Measurements from ENCODE around the gene MYO1C. TPM values are rescaled to one million over a fixed set of nuclear protein-coding genes. Genes with fewer than 3 reads are reported as not detected.

MYO1C gene
- total and polyA plus RNA-seq, 9 of the 15 experiments (the other 6 are each of a cell fraction or from before 2014, with no cell fraction given): 0.46 to 32.5 (median 11.6) TPM

GRCh38 chr17:1485423-1486376, 6.8 kb downstream of the MYO1C start:
- ATAC-seq: peak; percentile 16
- Histone ChIP-seq H3K9me3 (replicated peaks; ENCODE audit: control insufficient read depth, insufficient read depth, low read depth, low read length) (no peaks in the 10 kb centered on the region), H4K20me1 (replicated peaks; ENCODE audit: control insufficient read depth, insufficient read depth, low read length) (no peaks in the 10 kb centered on the region), H3K4me2 (ENCODE audit: insufficient read depth, low read length) (peak overlapping the region; percentile 72), H3K27me3 (ENCODE audit: control insufficient read depth in 2 of 2, insufficient read depth in 2 of 2, low read length in 2 of 2) (no peaks in the 10 kb centered on the region), H3K4me3 (peak overlapping the region; percentile 52), H3K36me3 (ENCODE audit: control insufficient read depth, insufficient read depth, low read length) (peaks cover 14% of the 10 kb centered on the region; the same call in 1 of the 3 replicates), H3K9me1 (ENCODE audit: control insufficient read depth, insufficient read depth, low read length) (no peaks in the 10 kb centered on the region), H2AFZ (ENCODE audit: low read depth, low read length) (peak overlapping the region; percentile 66; the same call in 1 of the 2 replicates), H3K4me1 (replicated peaks in 1 of 2; ENCODE audit: control insufficient read depth in 2 of 2, insufficient read depth in 2 of 2, low read length in 2 of 2) (peaks cover 13 to 67% of the 10 kb centered on the region in 2 experiments; a peak in 4 of 5 replicates), H3K27ac (ENCODE audit: extremely low read depth, low read depth, low read length) (peak overlapping the region; percentile 86), H3K9ac (ENCODE audit: insufficient read depth in 1 of 2, low read depth in 2 of 2, low read length in 2 of 2) (peak overlapping the region; percentile 75 to 90), H3K79me2 (ENCODE audit: control insufficient read depth, insufficient read depth, low read length) (peaks cover 19% of the 10 kb centered on the region)
- POLR2A ChIA-PET: interaction anchor here (0.9 kb wide), 1 partner anchor 11 kb away, joined by 4 read pairs; no protein-coding TSS in a partner anchor
- BruUV-seq (replicated peaks): no TSS peak
- in situ Hi-C loops (cut with MboI) (no loop called here), intact Hi-C loops (cut with micrococcal nuclease) (no loop called here)
- peak; percentile 47 to 67 (median 65) for DNase-seq (ENCODE audit: extremely low read depth in 1 of 4, low spot score in 3 of 4)
- no peak for FAIRE-seq
- 0% methylated on average over 17 of the region's 127 CpGs for WGBS (ENCODE audit: insufficient coverage, low coverage, missing lambda C conversion rate)
- CTCF ChIA-PET (ENCODE audit: low intra/inter-chr PET ratio): no interaction called here
- 0 out of 2 replicates have a peak, but pooled peaks have one; percentile 22 for TF ChIP-seq ETS1 (conservative IDR thresholded peaks at IDR 0.05; ENCODE audit: control insufficient read depth, low read depth, low read length)
- TF ChIP-seq BCLAF1 (IDR thresholded peaks at IDR 0.05; ENCODE audit: borderline replicate concordance in 1 of 2, control insufficient read depth in 1 of 2, low read depth in 2 of 2, low read length in 1 of 2): no peak
- TF ChIP-seq ZKSCAN3 (CRISPR knock-in tag; IDR thresholded peaks at IDR 0.05): no peak
- TF ChIP-seq GATAD2B (IDR thresholded peaks at IDR 0.05; ENCODE audit: borderline replicate concordance): peak; percentile 25; the same call in 1 of the 2 replicates
- no peak for TF ChIP-seq KAT2B (IDR thresholded peaks at IDR 0.05; ENCODE audit: low read depth, low read length)
- no peak for TF ChIP-seq MYBL2 (IDR thresholded peaks at IDR 0.05; ENCODE audit: low read depth)
- TF ChIP-seq MYBL2 (CRISPR knock-in tag; IDR thresholded peaks at IDR 0.05; ENCODE audit: borderline replicate concordance): no peak
- no peak for TF ChIP-seq ZNF12 (CRISPR knock-in tag; IDR thresholded peaks at IDR 0.05)
- peak; percentile 66 for TF ChIP-seq EGR1 (conservative IDR thresholded peaks at IDR 0.05)
- no peak for TF ChIP-seq TBP (optimal IDR thresholded peaks at IDR 0.05; ENCODE audit: low read depth, low read length)
- TF ChIP-seq ETS2 (tag; IDR thresholded peaks at IDR 0.05; ENCODE audit: borderline replicate concordance, poor library complexity, severe bottlenecking): no peak
- TF ChIP-seq HNRNPUL1 (IDR thresholded peaks at IDR 0.05; ENCODE audit: low read length): no peak
- TF ChIP-seq ZNF146 (CRISPR knock-in tag; IDR thresholded peaks at IDR 0.05; ENCODE audit: unreplicated experiment): no peak
- TF ChIP-seq SP1 (CRISPR knock-in tag; IDR thresholded peaks at IDR 0.05): no peak
- no peak for TF ChIP-seq ATF4 (CRISPR knock-in tag; IDR thresholded peaks at IDR 0.05)
- TF ChIP-seq HNRNPL (IDR thresholded peaks at IDR 0.05; ENCODE audit: low read depth, low read length): peak; percentile 68; the same call in 1 of the 2 replicates
